Measurements from ENCODE around the gene DNAJC4.

DNA sequence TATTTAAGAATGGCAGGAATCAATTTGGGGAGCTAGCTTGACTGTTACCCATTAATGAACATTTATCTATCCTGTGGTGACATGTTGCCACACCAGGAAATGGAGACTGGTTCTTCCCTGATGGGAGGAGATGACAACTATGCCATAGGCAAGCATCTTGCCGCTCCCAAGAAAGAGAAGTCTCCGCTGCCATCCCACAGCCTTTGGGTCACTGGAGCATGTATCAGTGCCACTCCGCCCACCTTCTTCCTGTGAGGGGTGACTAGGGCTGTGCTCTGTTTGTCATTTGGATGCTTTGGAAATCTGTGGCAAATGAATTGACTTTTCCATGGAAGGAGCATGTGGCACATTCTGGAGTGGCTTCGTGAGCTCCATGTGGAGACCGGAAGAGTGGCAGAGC is 37.9 kb upstream of the DNAJC4 start:
- TF ChIP-seq, protein P1, sequence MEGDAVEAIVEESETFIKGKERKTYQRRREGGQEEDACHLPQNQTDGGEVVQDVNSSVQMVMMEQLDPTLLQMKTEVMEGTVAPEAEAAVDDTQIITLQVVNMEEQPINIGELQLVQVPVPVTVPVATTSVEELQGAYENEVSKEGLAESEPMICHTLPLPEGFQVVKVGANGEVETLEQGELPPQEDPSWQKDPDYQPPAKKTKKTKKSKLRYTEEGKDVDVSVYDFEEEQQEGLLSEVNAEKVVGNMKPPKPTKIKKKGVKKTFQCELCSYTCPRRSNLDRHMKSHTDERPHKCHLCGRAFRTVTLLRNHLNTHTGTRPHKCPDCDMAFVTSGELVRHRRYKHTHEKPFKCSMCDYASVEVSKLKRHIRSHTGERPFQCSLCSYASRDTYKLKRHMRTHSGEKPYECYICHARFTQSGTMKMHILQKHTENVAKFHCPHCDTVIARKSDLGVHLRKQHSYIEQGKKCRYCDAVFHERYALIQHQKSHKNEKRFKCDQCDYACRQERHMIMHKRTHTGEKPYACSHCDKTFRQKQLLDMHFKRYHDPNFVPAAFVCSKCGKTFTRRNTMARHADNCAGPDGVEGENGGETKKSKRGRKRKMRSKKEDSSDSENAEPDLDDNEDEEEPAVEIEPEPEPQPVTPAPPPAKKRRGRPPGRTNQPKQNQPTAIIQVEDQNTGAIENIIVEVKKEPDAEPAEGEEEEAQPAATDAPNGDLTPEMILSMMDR (IDR thresholded peaks at IDR 0.05 in 4 of 5, conservative IDR thresholded peaks at IDR 0.05 in 1 of 5), result no peak
- no peak for TF ChIP-seq POLR2A (IDR thresholded peaks at IDR 0.05)
